Neural cell (in vitro differentiated cells): ENCODE measurements around the gene SYT15. TPM values are rescaled to one million over a fixed set of nuclear protein-coding genes. Genes with fewer than 3 reads are reported as not detected.

Experiments used
- H2AFZ ChIP-seq: fragments of 200-600, 300-800 bp; sonication (generic), shearing (Covaris generic); 2 replicates; pipeline ENCODE4 v1.6.0; 2014; ENCODE audit warnings: low read depth, mild to moderate bottlenecking, antibody characterized with exemption, low read length, moderate library complexity
- H3F3A ChIP-seq: fragments of 200-600 bp; shearing (Covaris generic); 2 replicates; pipeline ENCODE4 v1.6.1; 2016; ENCODE audit warnings: mild to moderate bottlenecking, moderate library complexity, mixed read lengths, antibody characterized with exemption, low read length; ENCODE audit not compliant: insufficient read depth, poor library complexity, severe bottlenecking
- H3K27ac ChIP-seq: fragments of 200-600, 300-800 bp; sonication (generic), shearing (Covaris generic); 2 replicates; pipeline ENCODE4 v1.5.1; 2014; ENCODE audit warnings: mild to moderate bottlenecking, low read length, moderate library complexity
- H3K27me3 ChIP-seq: fragments of 300-800, 200-600 bp; sonication (generic), shearing (Covaris generic); 2 replicates; pipeline ENCODE4 v1.6.0; 2014; ENCODE audit warnings: mild to moderate bottlenecking, low read depth, low read length, moderate library complexity; ENCODE audit not compliant: insufficient read depth
- H3K36me3 ChIP-seq: fragments of 300-800, 200-600 bp; sonication (generic), shearing (Covaris generic); 2 replicates; pipeline ENCODE4 v1.5.1; 2014; ENCODE audit warnings: mild to moderate bottlenecking, antibody characterized with exemption, low read length, moderate library complexity; ENCODE audit not compliant: insufficient read depth
- H3K4me2 ChIP-seq: fragments of 300-800, 200-600 bp; sonication (generic), shearing (Covaris generic); 2 replicates; pipeline ENCODE4 v1.6.0; 2014; ENCODE audit warnings: mild to moderate bottlenecking, low read length
- H3K4me3 ChIP-seq: fragments of 300-800, 200-600 bp; sonication (generic), shearing (Covaris generic); 2 replicates; pipeline ENCODE4 v1.5.1; 2014; ENCODE audit warnings: mild to moderate bottlenecking, low read length, moderate library complexity
- H3K79me2 ChIP-seq: fragments of 200-600 bp; shearing (Covaris generic); replicated peaks from 2 replicates; pipeline ENCODE4 v1.6.0; 2014; ENCODE audit warnings: mild to moderate bottlenecking, low read length, moderate library complexity; ENCODE audit not compliant: insufficient read depth
- H3K9ac ChIP-seq: fragments of 300-800, 200-600 bp; sonication (generic), shearing (Covaris generic); 2 replicates; pipeline ENCODE4 v1.6.1; 2016; ENCODE audit warnings: mild to moderate bottlenecking, low read length, mixed read lengths
- H3K9me2 ChIP-seq: fragments of 200-600 bp; shearing (Covaris generic); 2 replicates; pipeline ENCODE4 v1.6.1; 2016; ENCODE audit warnings: mild to moderate bottlenecking, low read length, mixed read lengths; ENCODE audit not compliant: insufficient read depth
- H3K9me3 ChIP-seq: fragments of 200-600, 300-800 bp; sonication (generic), shearing (Covaris generic); 2 replicates; pipeline ENCODE4 v1.6.1; 2016; ENCODE audit warnings: mild to moderate bottlenecking, mixed run types, low read length, moderate library complexity, mixed read lengths
- H4K20me1 ChIP-seq: fragments of 200-600 bp; shearing (Covaris generic); 2 replicates; pipeline ENCODE4 v1.6.1; 2016; ENCODE audit warnings: mild to moderate bottlenecking, mixed run types; ENCODE audit not compliant: insufficient read depth
- CTCF ChIP-seq: fragments of 450-650 bp; IDR thresholded peaks from 2 replicates; pipeline ENCODE4 v1.5.1; 2014; ENCODE audit warnings: antibody characterized with exemption, mild to moderate bottlenecking, moderate library complexity; ENCODE audit not compliant: poor library complexity, severe bottlenecking
- EP300 ChIP-seq: fragments of 450-650 bp; conservative IDR thresholded peaks from 2 replicates; pipeline ENCODE4 v1.6.1; 2014; ENCODE audit warnings: antibody characterized with exemption, mild to moderate bottlenecking, moderate library complexity; ENCODE audit not compliant: poor library complexity, severe bottlenecking
- EZH2 ChIP-seq: fragments of 200-600, 300-800 bp; shearing (Covaris generic), sonication (generic); IDR thresholded peaks from 2 replicates; pipeline ENCODE4 v1.6.1; 2014; ENCODE audit warnings: antibody characterized with exemption, low read length, borderline replicate concordance, mild to moderate bottlenecking; ENCODE audit not compliant: insufficient read depth, poor library complexity, severe bottlenecking
- MXI1 ChIP-seq: fragments of 450-650 bp; conservative IDR thresholded peaks from 2 replicates; pipeline ENCODE4 v1.6.1; 2014; ENCODE audit warnings: antibody characterized with exemption, mild to moderate bottlenecking; ENCODE audit not compliant: poor library complexity, severe bottlenecking
- POLR2AphosphoS5 ChIP-seq: IDR thresholded peaks from 2 replicates; pipeline ENCODE4 v1.6.1; 2012
- RAD21 ChIP-seq: fragments of 450-650 bp; conservative IDR thresholded peaks from 2 replicates; pipeline ENCODE4 v1.6.1; 2014; ENCODE audit warnings: antibody characterized with exemption, mild to moderate bottlenecking, moderate library complexity
- REST ChIP-seq: IDR thresholded peaks from 2 replicates; pipeline ENCODE4 v1.6.1; 2012; ENCODE audit warnings: borderline replicate concordance
- SMC3 ChIP-seq: fragments of 450-650 bp; conservative IDR thresholded peaks from 2 replicates; pipeline ENCODE4 v1.6.1; 2014; ENCODE audit warnings: antibody characterized with exemption, mild to moderate bottlenecking, moderate library complexity; ENCODE audit not compliant: poor library complexity
- TAF1 ChIP-seq: IDR thresholded peaks from 2 replicates; pipeline ENCODE4 v1.6.1; 2012; ENCODE audit warnings: low read depth
- polyA plus RNA-seq: library from polyadenylated mRNA; depleted of rRNA; stranded (reverse); fragments of >200 nt; gene quantifications from 2 replicates; pipeline ENCODE4 v1.2.3, GENCODE V29; 2014

The SYT15 gene
- polyA plus RNA-seq, 1 donor from 2014 or later, result not detected

- Histone ChIP-seq H3K79me2 (no peaks in the 10 kb centered on the region), H4K20me1 (no peaks in the 10 kb centered on the region), H3K4me2 (no peak overlapping the region), H3K4me3 (no peak overlapping the region), H3K27ac (no peak overlapping the region), H2AFZ (no peak overlapping the region), H3F3A (no peaks in the 10 kb centered on the region), H3K36me3 (no peaks in the 10 kb centered on the region), H3K9ac (no peak overlapping the region), H3K9me2 (no peaks in the 10 kb centered on the region), H3K9me3 (no peaks in the 10 kb centered on the region), H3K27me3 (no peaks in the 10 kb centered on the region)
- TF ChIP-seq MXI1 (no peak), RAD21 (no peak), SMC3 (no peak), CTCF (no peak), POLR2AphosphoS5 (no peak), EP300 (no peak), EZH2 (no peak), REST (no peak), TAF1 (no peak)
Observed at GRCh38 chr10:46550076-46550790, 28.7 kb upstream of the SYT15 start.

DNA sequence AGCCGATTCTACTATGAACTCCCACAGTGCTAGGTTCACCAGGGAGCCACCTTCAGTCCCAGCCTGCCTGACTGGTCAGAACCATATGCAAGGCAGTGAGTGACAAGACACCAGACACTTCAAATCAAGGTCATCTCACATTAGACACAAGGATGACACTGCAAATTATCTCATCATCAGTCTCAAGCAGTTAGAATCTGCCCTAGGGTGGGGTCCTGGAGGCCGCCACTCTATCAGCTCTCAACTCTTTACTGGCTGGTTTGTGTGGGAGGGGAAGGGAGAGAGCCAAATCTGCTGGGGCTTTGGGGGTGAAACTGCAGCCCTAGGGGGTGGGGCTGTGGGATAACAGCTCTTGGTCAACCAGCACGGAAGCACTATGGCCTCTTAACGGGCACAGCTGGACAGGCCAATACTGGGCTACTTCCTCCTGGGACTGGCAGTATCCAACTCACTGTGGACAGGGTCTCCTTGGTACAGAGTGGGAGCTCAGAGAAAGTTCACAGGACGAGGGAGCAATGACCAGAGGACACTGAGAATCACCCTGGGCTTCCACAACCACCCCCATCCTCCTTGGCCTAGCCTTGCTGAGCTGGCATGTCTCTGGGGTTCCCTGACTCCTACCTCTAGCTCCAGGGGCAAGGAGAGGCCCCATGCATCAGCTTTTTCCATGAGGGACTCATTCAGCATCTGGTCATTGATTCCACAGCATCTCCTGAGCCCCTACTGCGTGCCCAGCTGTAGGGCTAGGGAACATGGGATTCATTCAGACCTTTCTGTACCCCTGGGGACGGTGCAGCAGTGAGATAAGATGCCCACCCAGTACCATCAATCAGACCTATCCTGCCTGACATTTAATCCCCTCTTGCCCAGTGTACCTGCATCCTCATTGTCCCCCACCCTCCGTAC, 27.9 kb upstream of the SYT15 start:
- H3K27ac ChIP-seq, result no peak overlapping the region
- no peaks in the 10 kb centered on the region for H3K9me2 ChIP-seq
- no peaks in the 10 kb centered on the region for H3K79me2 ChIP-seq
- no peaks in the 10 kb centered on the region for H3K9me3 ChIP-seq
- H3F3A ChIP-seq, result no peaks in the 10 kb centered on the region
- no peaks in the 10 kb centered on the region for H3K36me3 ChIP-seq
- H3K4me2 ChIP-seq, result no peak overlapping the region
- H3K4me3 ChIP-seq, result no peak overlapping the region
- no peak overlapping the region for H3K9ac ChIP-seq
- H3K27me3 ChIP-seq, result peaks cover 6% of the 10 kb centered on the region
- no peak overlapping the region for H2AFZ ChIP-seq
- TF ChIP-seq POLR2AphosphoS5 (no peak), REST (no peak), EP300 (no peak), RAD21 (no peak), MXI1 (no peak), CTCF (no peak), TAF1 (no peak), SMC3 (no peak), EZH2 (no peak)
- no peaks in the 10 kb centered on the region for H4K20me1 ChIP-seq
